ENCODE data around the gene RCN2. TPM values are rescaled to one million over a fixed set of nuclear protein-coding genes. Genes with fewer than 3 reads are reported as not detected.

Gene RCN2
- total RNA-seq, 2 experiments from 2014 or later: 29.6 TPM

Other genes with a start within 250 kb of the RCN2 start
- 10 to 100 TPM; 38.0 to 44.8 TPM for gene SCAPER, start 26.4 kb upstream of the RCN2 start, total RNA-seq
- 100 to 1,000 TPM; 238 to 241 TPM for gene PSTPIP1, start 63.4 kb downstream of the RCN2 start, total RNA-seq
- 10 to 100 TPM; 18.0 to 23.4 TPM for gene TSPAN3, start 139.4 kb downstream of the RCN2 start, total RNA-seq